ENCODE results near the gene TTC12.

Gene TTC12

DNA sequence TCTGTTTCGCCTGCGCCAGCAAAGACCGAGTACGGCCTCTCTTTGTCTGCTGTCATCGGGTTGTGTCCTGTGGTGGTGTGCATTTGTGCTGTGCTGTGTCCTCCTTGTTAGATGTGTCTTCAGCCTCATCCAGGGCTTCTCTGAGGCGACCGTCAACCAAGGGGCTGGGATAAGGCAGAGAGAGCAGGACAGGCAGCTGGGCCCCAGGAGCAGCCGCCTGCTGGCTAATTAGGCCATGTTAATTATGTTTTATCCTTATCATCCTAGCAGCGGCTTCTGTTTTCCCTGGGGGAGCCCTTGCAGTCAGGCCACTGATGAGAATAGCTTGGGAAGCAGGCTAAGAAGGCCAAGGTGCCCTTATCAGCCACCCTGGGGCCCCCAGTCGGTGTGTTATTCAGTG lies 40.7 kb upstream of the TTC12 start:
- H3K9me3 ChIP-seq (ENCODE audit: control insufficient read depth, low read length) = no peaks in the 10 kb centered on the region
- no peak overlapping the region for H3K27ac ChIP-seq (ENCODE audit: insufficient read depth, low read depth, low read length, poor library complexity, severe bottlenecking)
- H3K36me3 ChIP-seq (ENCODE audit: control insufficient read depth, insufficient read depth, low read length) = no peaks in the 10 kb centered on the region
- no peaks in the 10 kb centered on the region for H3K27me3 ChIP-seq (ENCODE audit: control insufficient read depth, insufficient read depth, low read length, poor library complexity, severe bottlenecking)
- peaks cover 3% of the 10 kb centered on the region for H3K4me1 ChIP-seq (ENCODE audit: control insufficient read depth, insufficient read depth, low read length)
- no peak overlapping the region for H3K4me3 ChIP-seq (ENCODE audit: insufficient read depth, low read depth, low read length)
- 86 to 92% methylated on average over 10 of the region's 10 CpGs for WGBS, 2 experiments

DNA sequence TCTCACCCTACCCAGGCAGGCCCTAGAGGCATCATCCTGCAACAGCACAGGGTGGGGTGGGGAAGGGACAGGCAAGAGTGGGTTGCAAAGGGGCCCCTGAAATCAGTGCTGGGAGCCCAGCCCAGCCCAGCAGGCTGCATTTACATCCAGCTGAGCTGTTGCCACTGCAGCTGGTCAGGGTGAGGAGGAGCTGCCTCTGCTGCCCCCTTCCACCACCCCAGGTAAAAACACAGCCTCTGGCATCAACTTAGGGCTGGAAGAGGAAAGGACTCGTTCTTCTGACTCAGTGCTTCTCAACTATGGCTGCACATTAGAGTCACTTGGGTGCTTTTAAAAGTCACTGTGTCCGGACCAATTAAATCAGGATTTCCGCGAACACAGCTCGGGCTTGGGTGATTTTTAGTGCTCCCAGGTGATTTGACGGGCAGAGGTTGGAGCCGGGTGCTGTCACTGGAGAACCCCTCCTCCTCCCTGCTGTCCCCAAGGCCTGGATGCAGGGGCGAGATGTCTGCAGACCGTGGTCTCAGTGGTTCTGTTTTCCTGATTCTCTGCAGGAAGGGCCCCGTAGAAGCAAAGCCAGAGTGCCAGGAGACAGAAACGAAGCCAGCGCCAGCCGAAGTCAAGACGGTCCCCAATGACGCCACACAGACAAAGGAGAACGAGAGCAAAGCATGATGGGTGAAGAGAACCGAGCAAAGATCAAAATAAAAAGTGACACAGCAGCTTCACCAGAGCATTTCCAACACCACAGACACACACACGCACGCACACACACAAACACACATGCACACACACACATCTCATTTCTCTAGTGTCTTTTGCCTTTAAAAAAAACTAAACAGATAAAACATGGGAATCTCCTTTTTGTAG lies 39.4 kb upstream of the TTC12 start:
- no peaks in the 10 kb centered on the region for H3K27me3 ChIP-seq (ENCODE audit: control insufficient read depth, insufficient read depth, low read length, poor library complexity, severe bottlenecking)
- H3K27ac ChIP-seq (ENCODE audit: insufficient read depth, low read depth, low read length, poor library complexity, severe bottlenecking) = no peak overlapping the region
- H3K36me3 ChIP-seq (ENCODE audit: control insufficient read depth, insufficient read depth, low read length) = no peaks in the 10 kb centered on the region
- no peak overlapping the region for H3K4me3 ChIP-seq (ENCODE audit: insufficient read depth, low read depth, low read length)
- H3K9me3 ChIP-seq (ENCODE audit: control insufficient read depth, low read length) = no peaks in the 10 kb centered on the region
- 90 to 94% methylated on average over 19 of the region's 19 CpGs for WGBS, 2 experiments
- peaks cover 3% of the 10 kb centered on the region for H3K4me1 ChIP-seq (ENCODE audit: control insufficient read depth, insufficient read depth, low read length)

DNA sequence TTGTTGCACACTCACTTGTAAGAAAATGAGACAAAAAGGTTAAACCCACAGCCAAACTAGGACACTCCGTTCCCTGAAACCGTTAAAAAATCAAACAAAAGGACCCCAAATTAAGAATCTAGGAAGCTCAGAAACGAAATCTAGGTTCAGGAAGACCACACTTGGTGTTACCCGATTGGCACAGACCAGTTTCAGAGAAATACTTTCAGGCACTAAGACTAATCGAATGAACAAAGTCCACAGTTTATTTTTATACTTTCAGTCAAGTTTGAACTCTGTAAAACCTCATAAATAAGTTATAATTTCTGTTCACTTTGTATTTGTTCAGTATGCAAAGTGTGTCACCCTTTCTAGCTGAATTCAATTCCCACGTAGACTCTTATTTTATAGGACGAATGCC lies 38.8 kb upstream of the TTC12 start:
- Histone ChIP-seq H3K4me1 (ENCODE audit: control insufficient read depth, insufficient read depth, low read length) (peaks cover 3% of the 10 kb centered on the region), H3K4me3 (ENCODE audit: insufficient read depth, low read depth, low read length) (no peak overlapping the region), H3K36me3 (ENCODE audit: control insufficient read depth, insufficient read depth, low read length) (no peaks in the 10 kb centered on the region), H3K9me3 (ENCODE audit: control insufficient read depth, low read length) (no peaks in the 10 kb centered on the region), H3K27me3 (ENCODE audit: control insufficient read depth, insufficient read depth, low read length, poor library complexity, severe bottlenecking) (no peaks in the 10 kb centered on the region), H3K27ac (ENCODE audit: insufficient read depth, low read depth, low read length, poor library complexity, severe bottlenecking) (no peak overlapping the region)
- WGBS, 2 experiments = 96 to 97% methylated on average over 7 of the region's 7 CpGs

DNA sequence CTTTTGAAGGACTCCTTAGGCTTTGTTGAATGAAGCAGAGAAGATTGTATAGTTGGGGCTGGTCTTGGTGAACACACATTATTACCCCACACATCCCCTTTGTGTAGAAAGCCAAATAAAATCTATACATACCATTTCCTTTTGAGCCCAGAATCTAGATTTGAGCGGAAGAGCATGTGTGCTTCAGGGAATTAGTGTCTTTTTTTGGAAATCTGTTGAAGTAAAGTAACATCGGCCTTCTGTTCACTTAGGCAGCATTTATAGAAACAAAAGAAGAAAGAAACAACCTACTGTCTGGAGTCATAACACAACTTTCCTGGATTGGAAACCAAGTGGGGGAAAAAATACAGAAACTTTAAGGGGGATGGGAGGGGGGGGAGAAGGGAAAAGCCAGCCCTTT lies 37.9 kb upstream of the TTC12 start:
- no peaks in the 10 kb centered on the region for H3K9me3 ChIP-seq (ENCODE audit: control insufficient read depth, low read length)
- H3K4me3 ChIP-seq (ENCODE audit: insufficient read depth, low read depth, low read length) = no peak overlapping the region
- no peaks in the 10 kb centered on the region for H3K27me3 ChIP-seq (ENCODE audit: control insufficient read depth, insufficient read depth, low read length, poor library complexity, severe bottlenecking)
- H3K4me1 ChIP-seq (ENCODE audit: control insufficient read depth, insufficient read depth, low read length) = peaks cover 3% of the 10 kb centered on the region
- 83 to 100% methylated on average over 1 to 2 of the region's 2 CpGs for WGBS, 2 experiments
- H3K27ac ChIP-seq (ENCODE audit: insufficient read depth, low read depth, low read length, poor library complexity, severe bottlenecking) = no peak overlapping the region
- no peaks in the 10 kb centered on the region for H3K36me3 ChIP-seq (ENCODE audit: control insufficient read depth, insufficient read depth, low read length)

DNA sequence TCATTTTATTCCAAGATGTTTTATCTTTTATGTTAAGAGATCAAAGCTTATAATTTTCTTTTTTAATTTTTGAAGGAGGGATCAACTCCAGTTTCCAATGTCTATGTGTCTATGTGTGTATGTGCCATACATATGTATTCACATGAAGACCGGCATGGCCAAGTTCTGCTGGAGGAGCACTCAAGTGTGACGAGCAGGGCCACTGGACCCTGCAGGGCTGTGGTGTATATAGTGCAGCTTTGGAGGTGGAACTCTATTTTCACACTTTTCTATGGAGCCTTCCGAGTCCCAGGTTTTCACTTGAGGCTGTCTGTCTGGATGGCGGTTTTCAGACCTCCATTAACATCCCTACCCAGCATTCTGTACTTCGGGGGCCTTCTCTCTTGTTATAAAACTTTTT lies 36.5 kb upstream of the TTC12 start:
- no peaks in the 10 kb centered on the region for H3K9me3 ChIP-seq (ENCODE audit: control insufficient read depth, low read length)
- no peak overlapping the region for H3K4me3 ChIP-seq (ENCODE audit: insufficient read depth, low read depth, low read length)
- 93 to 94% methylated on average over 5 of the region's 5 CpGs for WGBS, 2 experiments

DNA sequence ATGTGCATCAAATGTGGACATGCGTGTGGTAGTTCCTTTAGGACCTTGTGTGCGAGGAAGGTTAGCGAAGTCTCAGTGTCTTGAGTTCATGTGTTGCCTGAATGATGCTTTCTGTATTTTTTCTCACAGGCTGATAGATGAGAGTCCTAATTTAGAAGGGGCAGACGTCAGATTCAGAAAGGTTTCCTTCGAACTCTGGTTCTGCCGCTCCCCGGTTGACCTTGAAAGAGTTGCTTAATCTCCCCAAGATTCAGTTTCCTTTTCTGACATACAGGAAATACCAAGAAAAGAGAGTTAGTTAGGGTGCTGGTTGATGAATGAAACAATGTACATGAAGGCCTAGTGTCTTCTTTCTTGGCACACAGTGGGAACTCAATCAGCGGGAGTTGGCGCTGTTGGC lies 35.9 kb upstream of the TTC12 start:
- H3K27me3 ChIP-seq (ENCODE audit: control insufficient read depth, insufficient read depth, low read length, poor library complexity, severe bottlenecking) = no peaks in the 10 kb centered on the region
- peaks cover 3% of the 10 kb centered on the region for H3K4me1 ChIP-seq (ENCODE audit: control insufficient read depth, insufficient read depth, low read length)
- no peaks in the 10 kb centered on the region for H3K36me3 ChIP-seq (ENCODE audit: control insufficient read depth, insufficient read depth, low read length)
- 96 to 97% methylated on average over 9 of the region's 9 CpGs for WGBS, 2 experiments
- no peaks in the 10 kb centered on the region for H3K9me3 ChIP-seq (ENCODE audit: control insufficient read depth, low read length)
- no peak overlapping the region for H3K4me3 ChIP-seq (ENCODE audit: insufficient read depth, low read depth, low read length)
- no peak overlapping the region for H3K27ac ChIP-seq (ENCODE audit: insufficient read depth, low read depth, low read length, poor library complexity, severe bottlenecking)

More for the DNA sequence above, 36.5 kb upstream of the TTC12 start:
- no peak overlapping the region for H3K27ac ChIP-seq (ENCODE audit: insufficient read depth, low read depth, low read length, poor library complexity, severe bottlenecking)
- H3K36me3 ChIP-seq (ENCODE audit: control insufficient read depth, insufficient read depth, low read length) = no peaks in the 10 kb centered on the region
- no peaks in the 10 kb centered on the region for H3K27me3 ChIP-seq (ENCODE audit: control insufficient read depth, insufficient read depth, low read length, poor library complexity, severe bottlenecking)
- H3K4me1 ChIP-seq (ENCODE audit: control insufficient read depth, insufficient read depth, low read length) = peaks cover 3% of the 10 kb centered on the region

DNA sequence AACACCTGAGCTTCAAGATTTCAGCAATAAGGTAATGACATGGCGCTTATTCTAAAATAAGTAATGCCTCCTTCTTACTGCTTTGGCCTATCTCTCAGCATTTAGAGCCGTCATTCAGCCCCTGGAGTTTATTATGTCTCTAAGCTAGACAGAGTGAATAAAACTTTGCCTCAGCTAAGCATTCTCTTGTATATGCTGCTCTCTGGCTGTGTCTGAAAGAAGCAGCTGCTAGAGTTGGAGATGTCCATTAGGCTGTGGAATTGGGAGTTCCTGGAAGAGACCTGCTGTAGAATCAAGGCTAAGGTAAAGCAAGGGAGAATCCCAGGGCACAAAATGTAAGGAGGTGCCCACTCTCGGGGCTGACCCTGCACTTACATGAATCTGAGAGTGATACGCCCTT lies 35.5 kb upstream of the TTC12 start:
- no peak overlapping the region for H3K27ac ChIP-seq (ENCODE audit: insufficient read depth, low read depth, low read length, poor library complexity, severe bottlenecking)
- 94 to 95% methylated on average over 4 of the region's 4 CpGs for WGBS, 2 experiments

DNA sequence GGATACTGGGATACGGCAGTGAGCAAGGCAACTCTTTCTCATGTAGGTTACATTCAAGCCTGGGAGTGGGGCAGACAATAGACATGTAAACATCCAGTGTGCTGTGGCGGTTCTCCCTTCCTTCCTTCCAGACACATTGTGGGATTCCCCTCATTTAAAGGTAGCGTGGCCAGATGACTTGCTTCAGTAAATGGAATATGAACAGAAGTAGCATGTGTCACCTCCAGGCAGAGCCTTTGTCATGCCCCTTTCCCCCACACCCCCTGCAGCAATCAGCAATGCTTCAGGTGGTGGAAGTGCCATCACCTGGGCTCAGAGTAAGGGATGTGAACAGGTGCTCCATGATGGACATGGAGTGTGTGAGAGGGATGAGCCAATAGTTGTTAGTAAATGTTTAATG lies 34.8 kb upstream of the TTC12 start:
- WGBS, 2 experiments = 89 to 90% methylated on average over 3 of the region's 3 CpGs
- Histone ChIP-seq H3K27ac (ENCODE audit: insufficient read depth, low read depth, low read length, poor library complexity, severe bottlenecking) (no peak overlapping the region), H3K4me1 (ENCODE audit: control insufficient read depth, insufficient read depth, low read length) (peaks cover 1% of the 10 kb centered on the region)

More for the DNA sequence above, 35.5 kb upstream of the TTC12 start:
- Histone ChIP-seq H3K36me3 (ENCODE audit: control insufficient read depth, insufficient read depth, low read length) (no peaks in the 10 kb centered on the region), H3K4me3 (ENCODE audit: insufficient read depth, low read depth, low read length) (no peak overlapping the region), H3K27me3 (ENCODE audit: control insufficient read depth, insufficient read depth, low read length, poor library complexity, severe bottlenecking) (no peaks in the 10 kb centered on the region), H3K9me3 (ENCODE audit: control insufficient read depth, low read length) (no peaks in the 10 kb centered on the region), H3K4me1 (ENCODE audit: control insufficient read depth, insufficient read depth, low read length) (peaks cover 3% of the 10 kb centered on the region)

DNA sequence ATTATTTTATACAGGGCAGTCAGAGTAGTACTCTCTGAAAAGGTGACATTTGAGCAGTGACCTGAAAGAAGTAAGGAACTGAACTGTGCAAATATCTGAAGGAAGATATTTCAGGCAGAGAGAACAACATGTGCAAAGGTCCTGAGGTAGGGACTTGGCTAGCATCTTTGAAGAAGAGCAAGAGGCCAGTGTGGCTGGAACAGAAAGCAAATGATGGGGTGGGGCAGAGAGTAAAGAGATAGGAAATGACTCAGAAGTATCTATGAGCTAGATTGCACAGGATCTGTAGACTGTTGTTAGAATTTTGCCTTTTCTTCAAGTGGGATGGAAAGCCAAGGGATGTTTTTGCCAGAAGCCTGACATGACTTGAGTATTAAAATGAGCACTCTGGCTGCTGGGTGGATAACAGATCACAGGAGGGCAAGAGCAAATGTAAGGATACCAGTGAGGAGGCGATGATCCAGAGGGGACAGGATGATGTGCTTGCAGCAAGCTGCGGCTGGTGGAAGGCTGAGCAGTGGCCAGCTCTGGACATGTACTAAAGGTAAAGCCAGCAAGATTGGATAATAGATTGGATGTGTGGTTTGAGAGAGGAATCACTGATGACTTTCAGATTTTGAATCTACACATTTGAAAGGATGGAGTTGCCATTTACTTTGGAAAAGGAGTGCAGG lies 33.2 kb upstream of the TTC12 start:
- 95 to 96% methylated on average over 2 of the region's 2 CpGs for WGBS, 2 experiments
- no peaks in the 10 kb centered on the region for H3K4me1 ChIP-seq (ENCODE audit: control insufficient read depth, insufficient read depth, low read length)
- no peaks in the 10 kb centered on the region for H3K27me3 ChIP-seq (ENCODE audit: control insufficient read depth, insufficient read depth, low read length, poor library complexity, severe bottlenecking)
- H3K4me3 ChIP-seq (ENCODE audit: insufficient read depth, low read depth, low read length) = no peak overlapping the region
- no peaks in the 10 kb centered on the region for H3K9me3 ChIP-seq (ENCODE audit: control insufficient read depth, low read length)
- H3K36me3 ChIP-seq (ENCODE audit: control insufficient read depth, insufficient read depth, low read length) = no peaks in the 10 kb centered on the region
- no peak overlapping the region for H3K27ac ChIP-seq (ENCODE audit: insufficient read depth, low read depth, low read length, poor library complexity, severe bottlenecking)

More for the DNA sequence above, 34.8 kb upstream of the TTC12 start:
- no peak overlapping the region for H3K4me3 ChIP-seq (ENCODE audit: insufficient read depth, low read depth, low read length)
- H3K9me3 ChIP-seq (ENCODE audit: control insufficient read depth, low read length) = no peaks in the 10 kb centered on the region
- no peaks in the 10 kb centered on the region for H3K27me3 ChIP-seq (ENCODE audit: control insufficient read depth, insufficient read depth, low read length, poor library complexity, severe bottlenecking)
- H3K36me3 ChIP-seq (ENCODE audit: control insufficient read depth, insufficient read depth, low read length) = no peaks in the 10 kb centered on the region

DNA sequence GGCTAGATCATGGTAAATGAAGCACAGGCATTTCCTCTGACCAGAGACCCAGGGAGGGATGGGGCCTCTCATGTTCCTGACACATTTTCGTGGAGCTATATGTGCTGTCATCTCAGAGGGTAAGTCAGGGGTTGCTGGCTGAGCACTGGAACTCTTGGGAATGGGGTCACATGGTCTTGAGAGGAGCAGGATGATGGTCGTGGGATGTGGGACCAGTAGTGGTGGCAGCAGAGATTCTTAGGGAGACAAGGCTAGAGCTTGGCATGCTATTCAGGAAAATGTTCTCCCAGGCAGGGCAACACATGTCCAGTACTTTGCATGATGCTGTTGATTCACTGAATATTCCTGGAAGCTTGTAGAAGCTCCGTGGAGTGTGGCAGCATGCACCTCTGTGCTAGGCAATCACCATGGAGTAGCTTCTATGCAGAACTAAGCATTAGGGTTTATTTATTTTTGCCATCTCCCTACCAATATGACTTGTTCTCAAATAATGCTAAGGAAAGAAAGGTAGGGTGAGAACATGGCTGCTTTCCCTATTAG lies 31.4 kb upstream of the TTC12 start:
- Histone ChIP-seq H3K36me3 (ENCODE audit: control insufficient read depth, insufficient read depth, low read length) (no peaks in the 10 kb centered on the region), H3K27ac (ENCODE audit: insufficient read depth, low read depth, low read length, poor library complexity, severe bottlenecking) (no peak overlapping the region), H3K9me3 (ENCODE audit: control insufficient read depth, low read length) (no peaks in the 10 kb centered on the region), H3K27me3 (ENCODE audit: control insufficient read depth, insufficient read depth, low read length, poor library complexity, severe bottlenecking) (no peaks in the 10 kb centered on the region), H3K4me1 (ENCODE audit: control insufficient read depth, insufficient read depth, low read length) (no peaks in the 10 kb centered on the region), H3K4me3 (ENCODE audit: insufficient read depth, low read depth, low read length) (no peak overlapping the region)
- WGBS, 2 experiments = 83 to 86% methylated on average over 3 of the region's 3 CpGs
